Breast epithelium (tissue), 3 donors: ENCODE data around the gene SPAG6.

Experiments used
- POLR2A ChIP-seq: fragments of 450-650 bp; IDR thresholded peaks from one replicate; pipeline ENCODE4 v1.6.1; 2016; ENCODE audit warnings: antibody characterized with exemption, mild to moderate bottlenecking, moderate library complexity
- POLR2AphosphoS5 ChIP-seq, 3 donors: sonication (generic); formaldehyde crosslinking; IDR thresholded peaks; one replicate each; pipeline ENCODE4 v1.6.1; 2017; ENCODE audit warnings: antibody characterized with exemption in 3 of 3
- TF ChIP-seq, protein P1 (sequence below), 3 donors: fragments of 450-650 bp; IDR thresholded peaks; one replicate each; pipeline ENCODE4 v1.5.1; 2016 to 2017; ENCODE audit warnings: antibody characterized with exemption in 3 of 3, mild to moderate bottlenecking in 3 of 3, moderate library complexity in 3 of 3

DNA sequence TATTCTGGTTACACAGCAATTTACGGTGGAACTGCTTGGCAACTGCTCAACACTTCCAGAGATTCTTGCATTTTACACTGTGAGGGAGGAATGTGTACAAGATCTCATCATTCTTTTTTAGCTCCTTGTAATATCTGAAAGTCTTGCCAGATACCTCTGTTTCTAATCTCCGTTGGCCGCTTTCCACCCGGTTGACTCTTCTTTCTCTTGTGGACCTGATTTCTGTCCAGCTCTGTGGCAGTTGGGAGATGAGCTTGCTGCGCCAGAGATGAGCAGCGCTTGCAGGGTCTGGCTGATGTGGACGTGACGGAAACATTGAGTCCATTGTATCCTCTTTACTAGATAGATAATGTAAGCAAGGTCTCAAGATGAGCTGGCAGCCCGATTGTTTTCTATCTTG lies 27.6 kb downstream of the SPAG6 start:
- TF ChIP-seq, protein P1, sequence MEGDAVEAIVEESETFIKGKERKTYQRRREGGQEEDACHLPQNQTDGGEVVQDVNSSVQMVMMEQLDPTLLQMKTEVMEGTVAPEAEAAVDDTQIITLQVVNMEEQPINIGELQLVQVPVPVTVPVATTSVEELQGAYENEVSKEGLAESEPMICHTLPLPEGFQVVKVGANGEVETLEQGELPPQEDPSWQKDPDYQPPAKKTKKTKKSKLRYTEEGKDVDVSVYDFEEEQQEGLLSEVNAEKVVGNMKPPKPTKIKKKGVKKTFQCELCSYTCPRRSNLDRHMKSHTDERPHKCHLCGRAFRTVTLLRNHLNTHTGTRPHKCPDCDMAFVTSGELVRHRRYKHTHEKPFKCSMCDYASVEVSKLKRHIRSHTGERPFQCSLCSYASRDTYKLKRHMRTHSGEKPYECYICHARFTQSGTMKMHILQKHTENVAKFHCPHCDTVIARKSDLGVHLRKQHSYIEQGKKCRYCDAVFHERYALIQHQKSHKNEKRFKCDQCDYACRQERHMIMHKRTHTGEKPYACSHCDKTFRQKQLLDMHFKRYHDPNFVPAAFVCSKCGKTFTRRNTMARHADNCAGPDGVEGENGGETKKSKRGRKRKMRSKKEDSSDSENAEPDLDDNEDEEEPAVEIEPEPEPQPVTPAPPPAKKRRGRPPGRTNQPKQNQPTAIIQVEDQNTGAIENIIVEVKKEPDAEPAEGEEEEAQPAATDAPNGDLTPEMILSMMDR (IDR thresholded peaks at IDR 0.05) = no peak
- TF ChIP-seq POLR2AphosphoS5 (IDR thresholded peaks at IDR 0.05) = no peak
- no peak for TF ChIP-seq POLR2A
